Medulla oblongata (tissue), 1 donor: ENCODE results near the gene RBM33.

Source experiments
- DNase-seq: peaks from one replicate; pipeline ENCODE4 v3.0.0-alpha.2; 2015; ENCODE audit errors: extremely low spot score

Gene RBM33

GRCh38 chr7:155746188-155746587 lies 101.7 kb downstream of the RBM33 start:
- no peak for DNase-seq

GRCh38 chr7:155747209-155747608 lies 102.7 kb downstream of the RBM33 start:
- no peak for DNase-seq

- no peak for DNase-seq
Measured at GRCh38 chr7:155749578-155749977, 105.1 kb downstream of the RBM33 start.

- no peak for DNase-seq
Measured at GRCh38 chr7:155750255-155751125, 106.0 kb downstream of the RBM33 start.

- DNase-seq, result no peak
Measured at GRCh38 chr7:155751409-155751808, 106.9 kb downstream of the RBM33 start.

- DNase-seq, result no peak
Measured at GRCh38 chr7:155752756-155753445, 108.4 kb downstream of the RBM33 start.

GRCh38 chr7:155753446-155753965 lies 109.0 kb downstream of the RBM33 start:
- no peak for DNase-seq

- DNase-seq, result no peak
Measured at GRCh38 chr7:155754165-155754564, 109.7 kb downstream of the RBM33 start.

- DNase-seq, result no peak
Measured at GRCh38 chr7:155755026-155755425, 110.6 kb downstream of the RBM33 start.

GRCh38 chr7:155756322-155756721 lies 111.9 kb downstream of the RBM33 start:
- DNase-seq, result peak; percentile 63

- DNase-seq, result no peak
Measured at GRCh38 chr7:155758348-155758747, 113.9 kb downstream of the RBM33 start.

GRCh38 chr7:155759740-155760430 lies 115.4 kb downstream of the RBM33 start:
- no peak for DNase-seq

- DNase-seq, result no peak
Measured at GRCh38 chr7:155761162-155761561, 116.7 kb downstream of the RBM33 start.

- no peak for DNase-seq
Measured at GRCh38 chr7:155762036-155762435, 117.6 kb downstream of the RBM33 start.

- DNase-seq, result no peak
Measured at GRCh38 chr7:155762655-155763054, 118.2 kb downstream of the RBM33 start.

- DNase-seq, result no peak
Measured at GRCh38 chr7:155763122-155763521, 118.7 kb downstream of the RBM33 start.

GRCh38 chr7:155763691-155764437 lies 119.4 kb downstream of the RBM33 start:
- no peak for DNase-seq

- no peak for DNase-seq
Measured at GRCh38 chr7:155764438-155764793, 120.0 kb downstream of the RBM33 start.

GRCh38 chr7:155765458-155765857 lies 121.0 kb downstream of the RBM33 start:
- no peak for DNase-seq

- DNase-seq, result no peak
Measured at GRCh38 chr7:155766386-155766785, 121.9 kb downstream of the RBM33 start.
